Kidney glomerular epithelial cell (primary cell): ENCODE measurements around the gene WWTR1.

Experiments
- DNase-seq: peaks from one replicate; lab custom pipeline; 2025; lab: John Stamatoyannopoulos, UW

The WWTR1 gene

GRCh38 chr3:149497966-149498670, 159.7 kb downstream of the WWTR1 start:
- no peak for DNase-seq

DNA sequence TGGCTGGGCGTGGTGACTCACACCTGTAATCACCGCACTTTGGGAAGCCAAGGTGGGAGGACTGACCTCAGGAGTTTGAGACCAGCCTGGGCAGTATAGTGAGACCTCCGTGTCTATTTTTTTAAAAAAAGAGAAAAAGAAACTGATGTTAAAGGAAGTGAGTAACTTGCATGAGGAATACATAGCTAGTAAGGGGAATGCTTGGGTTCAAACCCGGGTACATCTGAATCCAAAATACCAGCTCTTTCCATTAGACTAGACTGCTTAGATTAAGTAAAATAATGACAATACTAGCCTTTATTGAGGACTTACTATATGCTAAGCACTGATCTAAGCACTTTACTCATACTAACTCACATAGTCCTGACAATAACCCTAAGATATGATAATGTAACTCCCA, 160.9 kb downstream of the WWTR1 start:
- DNase-seq: no peak

GRCh38 chr3:149495581-149496125, 162.2 kb downstream of the WWTR1 start:
- no peak for DNase-seq

DNA sequence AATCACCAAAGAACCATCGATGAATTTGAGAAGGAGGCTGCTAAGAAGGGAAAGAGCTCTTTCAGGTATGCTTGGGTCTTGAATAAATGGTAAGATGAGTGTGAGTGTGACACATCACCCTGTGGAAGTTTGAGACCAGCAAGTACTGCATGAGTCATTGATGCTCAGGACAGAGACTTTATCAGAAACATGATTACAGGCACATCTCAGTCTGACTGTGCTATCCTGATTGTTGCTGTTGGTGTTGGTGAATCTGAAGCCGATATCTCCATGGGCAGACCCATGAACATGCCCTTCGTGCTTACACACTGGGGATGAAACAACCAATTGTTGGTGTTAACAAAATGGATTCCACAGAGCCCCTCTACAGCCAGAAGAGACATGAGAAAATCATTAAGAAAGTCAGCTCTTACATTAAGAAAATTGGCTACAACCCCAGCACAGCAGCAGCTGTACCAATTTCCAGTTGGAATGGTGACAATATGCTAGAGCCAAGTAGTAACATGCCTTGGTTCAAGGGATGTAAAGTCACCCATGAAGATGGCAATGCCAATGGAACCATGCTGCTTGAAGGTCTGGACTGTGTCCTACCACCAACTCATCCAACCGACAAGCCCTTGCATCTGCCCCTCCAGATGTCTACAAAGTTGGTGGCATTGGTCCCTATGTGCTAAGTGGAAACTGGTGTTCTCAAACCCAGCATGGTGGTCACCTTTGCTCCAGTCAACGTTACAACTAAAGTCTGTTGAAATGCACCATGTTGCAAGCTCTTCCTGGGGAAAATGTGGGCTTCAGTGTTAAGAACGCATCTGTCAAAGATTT, 162.9 kb downstream of the WWTR1 start:
- DNase-seq: peak; percentile 40

GRCh38 chr3:149494022-149494758, 163.6 kb downstream of the WWTR1 start:
- peak; percentile 15 for DNase-seq

DNA sequence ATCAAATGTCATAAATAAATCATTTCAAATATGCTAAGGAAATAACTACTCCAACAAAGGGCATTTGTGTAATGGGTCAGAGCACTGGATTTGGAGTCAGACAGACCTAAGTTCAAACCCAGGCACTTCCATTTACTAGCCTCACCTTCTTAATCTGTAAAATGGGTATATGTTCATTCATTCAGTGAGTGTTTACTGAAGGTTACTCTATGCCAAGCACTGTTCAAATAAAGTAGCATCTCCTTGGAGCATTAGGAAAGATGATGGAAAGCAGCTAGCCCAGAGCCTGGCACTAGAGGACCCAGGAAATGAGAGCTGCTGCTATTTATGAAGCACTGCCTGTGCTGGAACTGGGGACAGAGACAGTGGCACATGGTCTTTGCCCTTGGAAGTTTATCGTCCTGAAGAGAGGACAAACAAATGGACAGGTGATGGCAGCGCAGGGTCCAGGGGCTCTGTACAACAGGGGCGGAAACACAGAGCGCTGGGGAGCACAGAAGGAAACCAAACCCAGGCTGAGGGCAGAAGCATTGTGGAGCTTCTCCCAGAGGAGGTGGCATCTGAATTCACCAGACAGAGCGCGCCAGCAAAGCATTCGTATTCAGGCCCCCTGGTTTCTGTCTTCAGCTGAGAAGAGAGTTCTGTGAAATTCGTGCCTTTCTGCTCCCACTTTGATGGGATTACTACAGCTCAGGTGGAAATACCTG, 164.4 kb downstream of the WWTR1 start:
- no peak for DNase-seq

GRCh38 chr3:149490260-149490971, 167.4 kb downstream of the WWTR1 start:
- DNase-seq: no peak

DNA sequence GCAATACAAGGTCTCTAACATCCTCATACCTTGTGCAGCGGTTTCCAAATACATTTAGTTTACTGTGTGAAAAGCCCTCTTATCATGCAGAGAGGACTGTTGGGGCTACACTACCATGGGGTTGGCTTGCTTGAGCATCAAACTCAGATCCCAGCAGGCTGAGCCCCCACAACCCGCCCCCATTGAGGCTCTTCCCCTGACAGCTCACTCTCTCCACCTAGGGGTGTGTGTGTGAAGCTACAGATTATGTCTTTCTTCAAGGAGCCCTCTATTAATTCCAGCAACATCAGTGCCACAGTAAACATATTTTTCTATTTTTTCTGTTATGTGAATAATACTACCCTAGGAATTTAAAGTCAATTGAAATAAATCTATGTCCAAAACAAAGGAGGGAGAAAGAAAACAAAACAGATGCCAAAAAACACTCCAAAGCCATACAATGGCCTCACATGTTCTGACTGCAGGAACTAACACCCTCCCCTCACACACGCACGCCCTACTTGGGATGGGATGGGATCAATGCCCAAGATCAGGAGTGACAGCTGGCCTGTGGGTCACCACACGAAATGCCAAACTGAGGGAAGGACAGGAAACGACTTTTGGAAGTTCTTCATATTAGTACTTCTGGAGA, 168.7 kb downstream of the WWTR1 start:
- no peak for DNase-seq

- no peak for DNase-seq
Measured at GRCh38 chr3:149487598-149488197, 170.1 kb downstream of the WWTR1 start.

- DNase-seq: no peak
Measured at GRCh38 chr3:149486726-149487125, 171.1 kb downstream of the WWTR1 start.

GRCh38 chr3:149481491-149481890, 176.3 kb downstream of the WWTR1 start:
- no peak for DNase-seq

DNA sequence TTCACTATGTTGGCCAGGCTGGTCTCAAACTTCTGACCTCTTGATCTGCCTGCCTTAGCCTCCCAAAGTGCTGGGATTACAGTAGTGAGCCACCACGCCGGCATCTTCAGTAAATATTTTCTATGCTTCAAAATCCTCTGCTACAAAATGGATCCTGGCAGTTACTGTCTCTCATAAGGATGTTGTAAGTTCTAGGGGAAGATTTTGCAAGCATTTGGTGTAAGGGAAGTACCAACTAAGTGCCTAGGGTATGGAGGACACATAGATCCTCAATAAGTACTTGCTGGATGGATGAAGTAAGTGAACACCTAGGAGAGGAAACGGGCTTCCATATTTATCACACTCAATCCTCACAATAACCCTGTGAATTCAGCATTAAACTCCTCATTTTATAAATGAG, 176.8 kb downstream of the WWTR1 start:
- no peak for DNase-seq

DNA sequence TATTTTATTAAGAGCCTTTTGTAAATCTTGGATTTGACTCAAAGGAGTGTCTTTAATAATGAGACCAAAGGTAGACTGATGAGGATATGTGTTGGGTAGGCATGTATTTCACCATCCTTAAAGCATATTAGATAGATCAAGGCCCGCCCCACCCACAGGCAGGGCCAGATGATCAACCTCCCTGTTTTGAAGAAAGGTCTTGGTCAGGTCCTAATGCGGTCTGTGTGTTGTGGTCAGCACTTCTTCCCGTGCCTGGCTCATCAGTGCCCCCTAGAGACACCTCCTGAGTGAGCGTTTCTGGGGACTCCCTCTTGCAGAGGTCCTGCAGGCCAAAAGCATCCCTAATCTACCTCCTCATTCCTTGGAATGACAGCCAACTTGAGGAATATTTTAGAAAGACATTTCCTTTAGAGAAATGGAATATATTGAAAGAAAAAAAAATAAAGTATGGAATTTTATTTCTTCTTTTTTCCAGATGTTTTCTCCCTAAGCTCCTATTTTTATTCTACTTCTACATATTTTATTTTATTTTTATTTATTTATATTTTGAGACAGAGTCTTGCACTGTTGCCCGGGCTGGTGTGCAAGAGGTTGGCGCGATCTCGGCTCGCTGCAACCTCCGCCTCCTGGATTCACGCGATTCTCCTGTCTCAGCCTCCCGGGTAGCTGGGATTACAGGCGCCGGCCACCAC, 177.4 kb downstream of the WWTR1 start:
- peak; percentile 86 for DNase-seq

- DNase-seq: no peak
Measured at GRCh38 chr3:149479621-149480325, 178.1 kb downstream of the WWTR1 start.

- no peak for DNase-seq
Measured at GRCh38 chr3:149476225-149476624, 181.6 kb downstream of the WWTR1 start.

DNA sequence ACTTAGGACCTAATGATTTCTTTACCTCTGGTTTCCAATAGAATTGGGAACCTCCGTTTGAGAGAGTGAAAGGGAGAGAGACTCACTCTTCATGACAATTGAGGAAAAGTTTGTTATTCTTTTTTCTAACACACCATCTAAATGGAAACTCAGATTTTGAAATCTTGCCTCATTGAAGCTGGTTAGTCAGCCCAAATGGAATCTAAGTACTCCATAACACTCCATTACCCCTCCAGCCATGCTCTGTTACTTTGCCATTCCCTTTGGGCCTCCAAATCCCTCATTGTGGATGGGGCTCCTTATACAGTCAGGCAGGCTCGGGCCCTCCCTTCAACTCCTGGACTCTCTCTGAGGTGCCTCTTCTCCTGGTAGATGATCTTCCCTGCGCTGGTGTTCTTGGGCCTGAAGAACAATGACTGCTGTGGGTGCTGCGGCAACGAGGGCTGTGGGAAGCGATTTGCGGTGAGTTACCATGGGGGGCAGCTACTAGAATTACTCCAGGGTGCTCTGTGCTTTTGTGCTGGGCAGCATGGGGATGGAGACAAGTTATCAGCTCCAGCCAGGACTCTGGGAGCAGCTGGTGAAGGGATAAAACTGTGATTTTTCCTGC, 182.3 kb downstream of the WWTR1 start:
- no peak for DNase-seq

- peak; percentile 73 for DNase-seq
Measured at GRCh38 chr3:149474250-149474817, 183.5 kb downstream of the WWTR1 start, which contains the start of gene TM4SF4. Gene TM4SF4, plus strand, starts transcription at chr3:149474697. Its CDS starts 181 bp downstream, at chr3:149474878.
